Astrocyte of the cerebellum (primary cell): ENCODE measurements around the gene AMBRA1.

ENCODE experiments used
- DNase-seq: peaks from one replicate; pipeline ENCODE4 v3.0.0-alpha.2; 2011; ENCODE audit warnings: low read depth
- H3K4me3 ChIP-seq: 2 replicates; pipeline ENCODE4 v1.5.1; 2011; ENCODE audit warnings: mild to moderate bottlenecking, low read depth, low read length, moderate library complexity
- CTCF ChIP-seq: IDR thresholded peaks from 2 replicates; pipeline ENCODE4 v1.5.1; 2012; ENCODE audit warnings: low read length, low read depth, moderate library complexity, mild to moderate bottlenecking; ENCODE audit errors: missing control alignments
- in situ Hi-C: cut with HindIII; loops from 2 replicates; pipeline ENCODE4 v1.10.0; 2017; ENCODE audit warnings: low sequenced_read_pairs

AMBRA1 gene

GRCh38 chr11:46437122-46437689 is 156.6 kb downstream of the AMBRA1 start:
- H3K4me3 ChIP-seq, result no peak overlapping the region
- in situ Hi-C loops, result no loop called here
- no peak for TF ChIP-seq CTCF
- no peak for DNase-seq

DNA sequence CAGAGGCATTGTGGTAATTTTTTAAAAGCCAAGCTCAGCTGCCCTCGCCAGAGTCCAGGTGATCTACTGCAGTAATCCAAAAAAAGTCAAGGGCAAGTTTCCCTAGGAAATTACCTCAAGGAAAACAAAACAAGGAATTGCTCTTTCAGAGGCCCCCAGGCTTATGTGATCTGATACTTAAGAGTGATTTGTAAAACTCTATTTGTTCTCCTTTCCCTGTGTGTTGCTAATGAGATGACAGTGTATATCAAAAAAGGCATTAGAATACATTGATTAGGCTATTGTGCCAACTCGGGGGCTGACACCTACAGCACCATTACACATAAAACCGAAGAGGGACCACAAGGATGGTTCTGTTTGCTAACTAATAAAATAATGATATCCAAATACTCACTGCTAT is 157.7 kb downstream of the AMBRA1 start:
- TF ChIP-seq CTCF, result no peak
- H3K4me3 ChIP-seq, result no peak overlapping the region
- no peak for DNase-seq
- in situ Hi-C loops, result no loop called here

- in situ Hi-C loops, result no loop called here
- no peak for TF ChIP-seq CTCF
- no peak for DNase-seq
- no peak overlapping the region for H3K4me3 ChIP-seq
Observed at GRCh38 chr11:46435679-46436078, 158.1 kb downstream of the AMBRA1 start.

- no peak overlapping the region for H3K4me3 ChIP-seq
- no peak for DNase-seq
- in situ Hi-C loops, result no loop called here
- TF ChIP-seq CTCF, result no peak
Observed at GRCh38 chr11:46431211-46431610, 162.6 kb downstream of the AMBRA1 start.

GRCh38 chr11:46429717-46430116 is 164.1 kb downstream of the AMBRA1 start:
- DNase-seq, result no peak
- in situ Hi-C loops, result no loop called here
- TF ChIP-seq CTCF, result no peak
- H3K4me3 ChIP-seq, result no peak overlapping the region

DNA sequence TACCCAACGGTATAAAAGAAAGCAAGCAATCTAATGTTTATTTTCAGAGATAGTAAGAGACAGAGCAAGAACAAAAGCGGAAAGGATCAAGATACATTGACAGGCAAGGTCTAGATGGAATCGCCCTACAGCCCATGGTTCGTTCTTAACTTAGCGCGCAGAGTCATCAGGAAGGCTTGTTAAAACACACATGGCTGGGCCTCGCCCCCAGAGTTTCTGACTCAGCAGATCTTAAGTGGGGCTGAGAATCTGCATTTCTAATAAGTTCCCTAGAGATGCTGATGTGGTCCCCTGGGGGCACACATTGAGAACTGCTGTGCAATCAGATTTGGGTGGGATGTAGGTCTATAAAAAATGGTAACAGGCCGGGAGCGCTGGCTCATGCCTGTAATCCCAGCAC is 166.5 kb downstream of the AMBRA1 start:
- no peak overlapping the region for H3K4me3 ChIP-seq
- no peak for DNase-seq
- no peak for TF ChIP-seq CTCF
- in situ Hi-C loops, result no loop called here
